Naive thymus-derived CD4-positive, alpha-beta T cell (primary cell): Measurements from ENCODE around the gene TBCD. TPM values are rescaled to one million over a fixed set of nuclear protein-coding genes. Genes with fewer than 3 reads are reported as not detected.
"Not testable (repeated sequence)": the region's sequence is repeated elsewhere in the genome, so short reads cannot be mapped to it uniquely, and the experiment has no call there.

ENCODE experiments used
- ATAC-seq: fragments of 150-1000 bp; cut with Tn5 transposase; 2 replicates; pipeline ENCODE4 v1.10.0; 2021; ENCODE audit warnings: mild to moderate bottlenecking, moderate library complexity
- CTCF ChIA-PET: fragments of 350-600 bp; sonication (Branson Sonifier 250); formaldehyde crosslinking; loops from one replicate; lab custom pipeline; 2021; ENCODE audit warnings: antibody characterized with exemption; lab: Charles Lee
- POLR2A ChIA-PET: fragments of 350-600 bp; sonication (Branson Sonifier 250); formaldehyde crosslinking; loops from one replicate; lab custom pipeline; 2021; ENCODE audit warnings: antibody characterized with exemption, inconsistent platforms; lab: Charles Lee
- DNase-seq, 9 donors: peaks; one replicate each; pipeline versions ENCODE4 v3.0.0 to v3.0.0-alpha.2; 2020 to 2022; ENCODE audit warnings: mixed read lengths in 1 of 9
- H3K27ac ChIP-seq: one replicate; pipeline ENCODE4 v1.7.0; 2013; ENCODE audit warnings: mild to moderate bottlenecking, low read depth, low read length, moderate library complexity
- H3K27me3 ChIP-seq, 2 donors: one replicate each; pipeline ENCODE4 v1.7.0; 2013; ENCODE audit warnings: low read length in 2 of 2, mild to moderate bottlenecking in 2 of 2, moderate library complexity in 2 of 2; ENCODE audit not compliant: control insufficient read depth in 2 of 2, insufficient read depth in 2 of 2
- H3K36me3 ChIP-seq, 3 experiments: 1 replicate in 2 of 3; 2 replicates in 1 of 3; pipeline ENCODE4 v1.7.0; 2013; ENCODE audit warnings: low read length in 3 of 3, mild to moderate bottlenecking in 3 of 3, moderate library complexity in 1 of 3; ENCODE audit not compliant: insufficient read depth in 3 of 3, control insufficient read depth in 2 of 3
- H3K4me1 ChIP-seq, 2 donors: one replicate each; pipeline ENCODE4 v1.7.0; 2013; ENCODE audit warnings: low read length in 2 of 2, mild to moderate bottlenecking in 2 of 2, moderate library complexity in 1 of 2; ENCODE audit not compliant: control insufficient read depth in 2 of 2, insufficient read depth in 2 of 2
- H3K4me3 ChIP-seq: 2 replicates; pipeline ENCODE4 v1.7.0; 2013; ENCODE audit warnings: mild to moderate bottlenecking, low read length
- H3K9me3 ChIP-seq, 3 experiments: 1 replicate in 2 of 3; 2 replicates in 1 of 3; pipeline ENCODE4 v1.7.0; 2013; ENCODE audit warnings: low read length in 3 of 3; ENCODE audit not compliant: control insufficient read depth in 2 of 3
- H3K27ac Mint-ChIP-seq, 9 donors: one replicate each; pipeline ENCODE4 v1.8.0; 2020 to 2022; ENCODE audit warnings: mixed read lengths in 9 of 9, mild to moderate bottlenecking in 8 of 9, moderate library complexity in 5 of 9, inconsistent platforms in 2 of 9
- H3K27me3 Mint-ChIP-seq, 5 donors: one replicate each; pipeline ENCODE4 v1.8.0; 2021 to 2022; ENCODE audit warnings: mixed read lengths in 5 of 5, mild to moderate bottlenecking in 1 of 5
- H3K36me3 Mint-ChIP-seq, 5 donors: one replicate each; pipeline ENCODE4 v1.8.0; 2020 to 2022; ENCODE audit warnings: mixed read lengths in 5 of 5, mild to moderate bottlenecking in 3 of 5, inconsistent platforms in 1 of 5
- H3K4me1 Mint-ChIP-seq, 7 donors: one replicate each; pipeline ENCODE4 v1.8.0; 2020 to 2022; ENCODE audit warnings: mixed read lengths in 7 of 7, mild to moderate bottlenecking in 3 of 7, inconsistent platforms in 1 of 7
- H3K4me3 Mint-ChIP-seq, 10 donors: one replicate each; pipeline ENCODE4 v1.8.0; 2020 to 2022; ENCODE audit warnings: mild to moderate bottlenecking in 10 of 10, mixed read lengths in 10 of 10, moderate library complexity in 6 of 10, inconsistent platforms in 2 of 10
- H3K9me3 Mint-ChIP-seq, 11 donors: one replicate each; pipeline ENCODE4 v1.8.0; 2020 to 2022; ENCODE audit warnings: mixed read lengths in 11 of 11, mild to moderate bottlenecking in 4 of 11, inconsistent platforms in 1 of 11, moderate library complexity in 1 of 11
- intact Hi-C, 2 donors: fragments of 100-400 bp; cut with micrococcal nuclease; formaldehyde crosslinking; loops; one replicate each; pipeline ENCODE4 v1.15.1; 2023
- polyA plus RNA-seq, 2 donors: library from polyadenylated mRNA; unstranded; fragments of 300-500 nt; fragmentation: Illumina TruSeq; gene quantifications; one replicate each; pipeline ENCODE4 v1.2.3, GENCODE V29; 2021
- total RNA-seq, 6 experiments: library from RNA in 5 of 6; stranded (reverse) in 5 of 6; gene quantifications; 1 replicate in 5 of 6; 2 replicates in 1 of 6; pipeline ENCODE4 v1.2.3 and lab custom pipeline; 2021 to 2026

TBCD gene
- total and polyA plus RNA-seq, 7 experiments from 2014 or later: 61.5 to 255 (median 123) TPM

DNA sequence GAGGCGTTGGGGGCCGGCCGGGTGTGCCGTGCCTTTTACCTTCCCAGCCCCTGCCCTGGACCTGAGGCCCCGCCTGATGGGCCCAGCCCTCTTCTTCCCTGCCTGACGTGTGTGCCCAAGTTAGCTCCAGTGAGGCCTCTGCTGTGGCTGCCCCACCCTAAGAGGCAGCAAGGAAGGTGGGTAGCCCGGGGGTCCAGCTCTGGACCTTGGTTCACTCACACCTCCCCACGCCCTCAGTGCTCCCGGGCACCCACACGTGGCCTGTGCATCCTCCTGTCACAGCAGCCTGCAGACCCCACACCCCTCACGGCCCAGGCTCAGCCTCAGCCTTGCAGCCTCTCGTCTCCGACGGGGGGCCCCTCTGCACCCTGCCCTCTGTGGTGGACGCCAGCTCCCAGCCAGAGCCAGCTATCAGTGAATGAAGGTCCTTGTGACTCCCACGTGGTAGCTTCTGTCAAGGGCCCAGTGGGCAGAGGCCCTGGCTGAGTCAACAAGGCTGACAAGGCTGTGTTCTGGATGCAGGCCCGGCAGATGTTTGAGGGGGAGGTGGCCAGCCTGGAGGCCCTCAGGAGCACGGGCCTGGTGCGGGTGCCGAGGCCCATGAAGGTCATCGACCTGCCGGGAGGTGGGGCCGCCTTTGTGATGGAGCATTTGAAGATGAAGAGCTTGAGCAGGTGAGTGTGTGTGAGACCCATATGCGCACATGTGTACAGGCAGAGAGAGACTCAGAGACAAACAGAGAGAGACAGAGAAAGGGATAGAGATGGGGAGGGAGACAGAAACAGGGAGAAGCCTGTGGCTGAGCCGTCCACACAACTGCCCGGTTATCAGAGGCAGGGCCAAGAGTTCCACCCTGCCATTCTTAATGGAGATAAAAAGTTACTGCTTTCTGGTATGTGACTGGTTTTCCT, 13.6 kb upstream of the TBCD start:
- ATAC-seq: no peak
- H3K27ac Mint-ChIP-seq: no peak overlapping the region
- H3K9me3 Mint-ChIP-seq: peaks cover 4 to 24% (median 9%) of the 10 kb centered on the region in 11 donors
- DNase-seq: no peak
- peaks cover 0 to 17% (median 0%) of the 10 kb centered on the region in 3 experiments for H3K36me3 ChIP-seq
- H3K36me3 Mint-ChIP-seq: peaks cover 13 to 41% (median 36%) of the 10 kb centered on the region in 5 donors
- H3K4me1 Mint-ChIP-seq: peaks cover 0 to 8% (median 5%) of the 10 kb centered on the region in 7 donors
- H3K4me1 ChIP-seq: no peaks in the 10 kb centered on the region
- H3K4me3 Mint-ChIP-seq: peak overlapping the region in 1 of 10 donors; percentile 15
- H3K27me3 Mint-ChIP-seq: no peaks in the 10 kb centered on the region
- no peak overlapping the region for H3K27ac ChIP-seq
- intact Hi-C loops: no loop called here
- no peaks in the 10 kb centered on the region for H3K27me3 ChIP-seq
- ChIA-PET POLR2A (no interaction called here), CTCF (no interaction called here)
- H3K4me3 ChIP-seq: no peak overlapping the region
- peaks cover 0 to 17% (median 0%) of the 10 kb centered on the region in 3 experiments for H3K9me3 ChIP-seq

DNA sequence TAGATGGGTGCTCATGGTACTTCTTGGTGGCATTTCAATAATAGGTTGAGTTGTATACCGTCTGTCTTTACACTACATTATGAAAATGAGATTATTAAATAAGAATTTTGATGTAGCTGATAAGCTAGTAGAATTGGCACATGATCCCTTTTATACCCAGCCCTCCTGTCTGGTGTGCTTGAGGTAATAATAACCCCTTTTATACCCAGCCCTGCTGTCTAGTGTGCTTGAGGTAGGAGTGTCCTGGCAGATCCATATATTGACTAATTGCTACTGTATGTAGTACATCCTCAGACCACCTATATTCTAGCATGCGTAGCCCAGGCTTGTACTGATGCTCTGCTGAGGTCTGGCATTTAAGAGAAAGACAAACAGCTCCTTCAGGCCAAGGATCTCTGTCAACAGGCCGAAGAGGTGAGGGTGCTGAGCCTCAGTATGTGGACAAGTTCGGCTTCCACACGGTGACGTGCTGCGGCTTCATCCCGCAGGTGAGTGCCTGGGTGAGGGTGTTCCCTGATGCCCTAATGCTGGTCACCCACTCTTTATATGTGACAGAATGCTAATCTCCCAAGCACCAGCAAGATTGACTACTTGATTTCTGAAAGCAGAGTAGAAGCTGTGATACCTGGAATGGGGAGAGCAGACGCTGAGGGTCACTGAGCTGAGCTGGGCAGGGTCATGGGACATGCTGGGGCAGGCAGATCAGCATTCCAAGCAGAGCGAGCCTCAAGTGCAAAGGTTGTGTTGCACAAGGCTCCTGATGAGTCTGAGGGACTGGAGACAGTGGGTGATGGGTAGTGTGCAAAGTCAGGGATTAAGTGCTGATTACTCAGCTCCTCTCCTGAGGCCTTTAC, 10.7 kb upstream of the TBCD start:
- CTCF ChIA-PET: no interaction called here
- intact Hi-C loops: no loop called here
- H3K4me3 ChIP-seq: no peak overlapping the region
- Mint-ChIP-seq H3K36me3 (peaks cover 11 to 37% (median 32%) of the 10 kb centered on the region in 5 donors), H3K27ac (peak overlapping the region in 1 of 9 donors; percentile 38), H3K9me3 (peaks cover 5 to 31% (median 9%) of the 10 kb centered on the region in 11 donors), H3K4me3 (no peak overlapping the region), H3K27me3 (no peaks in the 10 kb centered on the region), H3K4me1 (peaks cover 0 to 4% (median 2%) of the 10 kb centered on the region in 7 donors)
- ATAC-seq (no peak), DNase-seq (no peak)
- POLR2A ChIA-PET: interaction anchor here (1.2 kb wide), 1 partner anchor 24 kb away, joined by 3 read pairs; the partner anchor contains the start of gene FN3KRP
- no peaks in the 10 kb centered on the region for H3K4me1 ChIP-seq
- H3K36me3 ChIP-seq: peaks cover 0 to 17% (median 0%) of the 10 kb centered on the region in 3 experiments
- no peaks in the 10 kb centered on the region for H3K27me3 ChIP-seq
- H3K9me3 ChIP-seq: peaks cover 0 to 12% (median 0%) of the 10 kb centered on the region in 3 experiments
- no peak overlapping the region for H3K27ac ChIP-seq

DNA sequence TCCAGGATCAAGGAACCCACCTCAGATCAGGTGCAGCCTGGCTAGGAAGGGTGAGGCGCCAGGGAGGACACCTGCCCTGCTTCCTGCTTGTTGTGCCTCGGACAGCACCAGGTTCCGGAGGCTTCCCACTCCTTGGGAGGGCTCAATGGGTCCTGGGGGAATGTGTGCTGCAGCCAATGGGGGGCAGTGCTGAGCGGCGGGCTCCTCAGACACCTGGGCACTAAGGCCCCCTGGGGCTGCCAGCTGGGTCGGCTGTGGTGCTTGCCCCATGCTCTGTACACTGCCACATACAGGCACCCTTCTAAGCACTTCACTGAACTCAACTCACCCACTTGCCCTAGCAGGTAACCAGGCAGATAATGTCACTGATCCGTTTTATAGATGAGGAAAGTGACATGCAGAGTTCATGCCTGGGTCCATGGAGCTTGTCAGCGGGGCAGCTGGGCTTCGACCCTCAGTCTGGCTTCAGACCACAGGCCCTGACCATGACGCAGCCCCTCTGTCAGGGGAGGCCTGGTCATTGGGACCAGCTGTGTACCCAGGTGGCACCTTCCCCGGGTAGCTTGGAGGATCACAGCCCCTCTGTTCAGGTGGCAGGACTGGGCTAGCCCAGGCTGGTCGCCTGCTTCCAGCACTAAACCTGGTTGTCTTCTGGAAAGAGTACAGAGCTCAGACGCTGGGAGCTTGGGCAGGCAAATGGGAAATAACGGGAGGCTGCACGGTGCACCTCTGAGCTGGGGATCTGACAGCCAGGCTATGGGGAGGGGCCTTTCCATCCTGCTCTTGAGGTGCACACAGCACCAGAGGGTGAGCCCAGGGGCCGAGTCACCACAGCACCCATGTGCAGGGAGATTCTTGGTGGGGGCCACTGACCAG, 8.3 kb upstream of the TBCD start:
- peaks cover 0 to 17% (median 0%) of the 10 kb centered on the region in 3 experiments for H3K36me3 ChIP-seq
- intact Hi-C loops: no loop called here
- H3K4me3 ChIP-seq: no peak overlapping the region
- no peaks in the 10 kb centered on the region for H3K4me1 ChIP-seq
- H3K27me3 ChIP-seq: no peaks in the 10 kb centered on the region
- peaks cover 7 to 47% (median 14%) of the 10 kb centered on the region in 11 donors for H3K9me3 Mint-ChIP-seq
- H3K36me3 Mint-ChIP-seq: peaks cover 11 to 34% (median 30%) of the 10 kb centered on the region in 5 donors
- POLR2A ChIA-PET: no interaction called here
- H3K9me3 ChIP-seq: peaks cover 0 to 12% (median 0%) of the 10 kb centered on the region in 3 experiments
- no peak for ATAC-seq
- H3K4me1 Mint-ChIP-seq: no peaks in the 10 kb centered on the region
- no peak for DNase-seq
- no peak overlapping the region for H3K27ac Mint-ChIP-seq
- H3K27me3 Mint-ChIP-seq: no peaks in the 10 kb centered on the region
- H3K27ac ChIP-seq: no peak overlapping the region
- H3K4me3 Mint-ChIP-seq: no peak overlapping the region
- CTCF ChIA-PET: no interaction called here

DNA sequence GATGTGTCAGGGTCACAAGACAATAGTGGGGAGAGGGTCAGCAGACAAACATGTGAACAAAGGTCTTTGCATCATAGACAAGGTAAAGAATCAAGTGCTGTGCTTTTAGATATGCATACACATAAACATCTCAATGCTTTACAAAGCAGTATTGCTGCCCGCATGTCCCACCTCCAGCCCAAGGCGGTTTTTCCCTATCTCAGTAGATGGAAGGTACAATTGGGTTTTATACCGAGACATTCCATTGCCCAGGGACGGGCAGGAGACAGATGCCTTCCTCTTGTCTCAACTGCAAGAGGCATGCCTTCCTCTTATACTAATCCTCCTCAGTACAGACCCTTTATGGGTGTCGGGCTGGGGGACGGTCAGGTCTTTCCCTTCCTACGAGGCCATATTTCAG, 7.1 kb upstream of the TBCD start:
- CTCF ChIA-PET: not testable (repeated sequence)

DNA sequence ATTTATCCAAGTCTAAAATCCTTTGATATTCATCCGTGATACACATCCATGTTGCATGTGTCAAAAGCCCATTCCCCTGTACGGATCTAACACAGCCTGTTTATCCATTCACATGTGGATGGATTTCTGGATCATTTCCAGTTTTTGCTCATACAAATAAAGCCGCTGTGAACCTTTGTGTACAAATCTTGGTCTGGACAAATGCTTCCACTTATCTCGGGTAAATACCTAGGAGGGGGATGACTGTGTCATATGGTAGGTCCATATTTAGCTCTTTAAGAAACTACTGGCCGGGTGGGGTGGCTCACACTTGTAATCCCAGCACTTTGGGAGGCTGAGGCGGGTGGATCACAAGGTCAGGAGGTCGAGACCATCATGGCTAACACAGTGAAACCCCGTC, 6.3 kb upstream of the TBCD start:
- no peak for DNase-seq
- ATAC-seq: no peak
- no peak overlapping the region for H3K4me3 ChIP-seq
- no peak overlapping the region for H3K27ac ChIP-seq
- ChIA-PET CTCF (no interaction called here), POLR2A (no interaction called here)
- H3K36me3 ChIP-seq: peaks cover 0 to 12% (median 0%) of the 10 kb centered on the region in 3 experiments
- H3K4me3 Mint-ChIP-seq: no peak overlapping the region
- intact Hi-C loops: no loop called here
- no peaks in the 10 kb centered on the region for H3K27me3 Mint-ChIP-seq
- peaks cover 11 to 25% (median 20%) of the 10 kb centered on the region in 5 donors for H3K36me3 Mint-ChIP-seq
- H3K27ac Mint-ChIP-seq: no peak overlapping the region
- no peaks in the 10 kb centered on the region for H3K4me1 ChIP-seq
- H3K9me3 ChIP-seq: peaks cover 0 to 8% (median 0%) of the 10 kb centered on the region in 3 experiments
- H3K4me1 Mint-ChIP-seq: no peaks in the 10 kb centered on the region
- peaks cover 7 to 43% (median 12%) of the 10 kb centered on the region in 11 donors for H3K9me3 Mint-ChIP-seq
- H3K27me3 ChIP-seq: no peaks in the 10 kb centered on the region

More for the DNA sequence above, 7.1 kb upstream of the TBCD start:
- POLR2A ChIA-PET, H3K27me3 Mint-ChIP-seq, H3K4me1 ChIP-seq, H3K4me3 Mint-ChIP-seq, H3K4me3 ChIP-seq, H3K27ac Mint-ChIP-seq, DNase-seq, H3K27ac ChIP-seq, H3K4me1 Mint-ChIP-seq, ATAC-seq, intact Hi-C loops, H3K27me3 ChIP-seq: not testable (repeated sequence)
- peaks cover 7 to 49% (median 14%) of the 10 kb centered on the region in 11 donors for H3K9me3 Mint-ChIP-seq
- peaks cover 11 to 32% (median 28%) of the 10 kb centered on the region in 5 donors for H3K36me3 Mint-ChIP-seq
- peaks cover 0 to 12% (median 0%) of the 10 kb centered on the region in 3 experiments for H3K9me3 ChIP-seq
- H3K36me3 ChIP-seq: peaks cover 0 to 17% (median 0%) of the 10 kb centered on the region in 3 experiments
